ENCODE data around the gene CNTN5.
A peak's percentile ranks its signal among the peaks of the same experiment; 100 is the strongest.

CNTN5 gene

GRCh38 chr11:99020352-99021225 lies at the start of gene CNTN5:
CNTN5 (plus strand) TSS chr11:99020949.
- Histone ChIP-seq H3K4me1 (ENCODE audit: control insufficient read depth, insufficient read depth, low read length) (no peaks in the 10 kb centered on the region), H3K27me3 (ENCODE audit: control insufficient read depth, insufficient read depth, low read length) (peaks cover 5% of the 10 kb centered on the region), H3K4me3 (ENCODE audit: low read length) (no peak within 1 kb of the TSS), H3K9ac (ENCODE audit: low read length) (no peak within 1 kb of the TSS), H3K36me3 (ENCODE audit: control insufficient read depth, insufficient read depth, low read length) (no peaks in the 10 kb centered on the region), H3K9me3 (ENCODE audit: control insufficient read depth, low read length) (no peaks in the 10 kb centered on the region)

- no peak overlapping the region for H3K4me3 ChIP-seq (ENCODE audit: low read length)
- no peaks in the 10 kb centered on the region for H3K4me1 ChIP-seq (ENCODE audit: control insufficient read depth, insufficient read depth, low read length)
- no peak overlapping the region for H3K9ac ChIP-seq (ENCODE audit: low read length)
- H3K36me3 ChIP-seq (ENCODE audit: control insufficient read depth, insufficient read depth, low read length) = no peaks in the 10 kb centered on the region
- H3K27me3 ChIP-seq (ENCODE audit: control insufficient read depth, insufficient read depth, low read length) = no peaks in the 10 kb centered on the region
- H3K9me3 ChIP-seq (ENCODE audit: control insufficient read depth, low read length) = no peaks in the 10 kb centered on the region
Measured at GRCh38 chr11:98979205-98979604, 41.5 kb upstream of the CNTN5 start.

DNA sequence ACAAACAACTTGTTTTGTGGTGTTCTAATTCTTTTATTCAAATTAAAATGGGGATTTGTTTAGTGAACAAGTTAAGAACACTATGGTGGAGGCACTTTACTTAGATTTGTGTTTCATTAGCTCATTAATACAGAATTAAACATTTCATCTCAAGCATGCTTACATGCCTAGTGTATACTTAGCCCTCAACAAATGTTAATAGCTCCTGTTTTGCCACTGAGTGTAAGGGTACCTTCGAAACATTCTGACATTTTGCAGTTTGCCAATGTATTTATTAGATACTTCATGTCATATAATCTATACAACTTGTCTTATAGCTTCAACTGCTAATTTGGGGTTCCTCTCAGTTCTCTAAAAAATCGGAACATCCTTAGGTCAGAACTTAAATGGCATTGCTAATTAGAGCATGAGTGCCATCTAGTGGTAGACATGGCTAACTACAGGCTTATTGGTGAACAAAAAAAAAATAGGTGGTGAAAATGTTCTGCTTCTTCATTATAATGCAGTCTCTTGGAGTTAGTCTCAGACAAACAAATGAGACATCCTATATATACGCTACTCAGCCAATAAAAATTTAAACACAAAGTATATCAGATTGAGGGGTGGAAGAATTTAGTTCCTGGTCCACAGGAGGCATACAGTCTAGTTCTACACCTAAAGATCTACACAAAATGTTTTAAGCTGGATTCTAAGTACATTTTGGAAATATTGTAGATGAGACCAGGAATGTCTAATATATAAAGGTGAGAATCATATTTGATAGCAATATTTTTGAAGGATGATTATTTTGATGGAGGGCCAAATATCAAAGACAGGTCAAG lies 4.9 kb upstream of the CNTN5 start:
- no peaks in the 10 kb centered on the region for H3K9me3 ChIP-seq (ENCODE audit: control insufficient read depth, low read length)
- H3K4me3 ChIP-seq (ENCODE audit: low read length) = no peak overlapping the region
- H3K9ac ChIP-seq (ENCODE audit: low read length) = no peak overlapping the region
- peaks cover 5% of the 10 kb centered on the region for H3K27me3 ChIP-seq (ENCODE audit: control insufficient read depth, insufficient read depth, low read length)
- H3K36me3 ChIP-seq (ENCODE audit: control insufficient read depth, insufficient read depth, low read length) = no peaks in the 10 kb centered on the region
- H3K4me1 ChIP-seq (ENCODE audit: control insufficient read depth, insufficient read depth, low read length) = no peaks in the 10 kb centered on the region

GRCh38 chr11:99019696-99020095 lies 1.1 kb upstream of the CNTN5 start:
- Histone ChIP-seq H3K9ac (ENCODE audit: low read length) (no peak overlapping the region), H3K27me3 (ENCODE audit: control insufficient read depth, insufficient read depth, low read length) (peaks cover 5% of the 10 kb centered on the region), H3K36me3 (ENCODE audit: control insufficient read depth, insufficient read depth, low read length) (no peaks in the 10 kb centered on the region), H3K9me3 (ENCODE audit: control insufficient read depth, low read length) (no peaks in the 10 kb centered on the region), H3K4me3 (ENCODE audit: low read length) (no peak overlapping the region), H3K4me1 (ENCODE audit: control insufficient read depth, insufficient read depth, low read length) (no peaks in the 10 kb centered on the region)

- Histone ChIP-seq H3K9ac (ENCODE audit: low read length) (no peak overlapping the region), H3K4me3 (ENCODE audit: low read length) (no peak overlapping the region), H3K27me3 (ENCODE audit: control insufficient read depth, insufficient read depth, low read length) (no peaks in the 10 kb centered on the region), H3K36me3 (ENCODE audit: control insufficient read depth, insufficient read depth, low read length) (no peaks in the 10 kb centered on the region), H3K4me1 (ENCODE audit: control insufficient read depth, insufficient read depth, low read length) (no peaks in the 10 kb centered on the region), H3K9me3 (ENCODE audit: control insufficient read depth, low read length) (no peaks in the 10 kb centered on the region)
Measured at GRCh38 chr11:99037057-99037456, 16.3 kb downstream of the CNTN5 start.

DNA sequence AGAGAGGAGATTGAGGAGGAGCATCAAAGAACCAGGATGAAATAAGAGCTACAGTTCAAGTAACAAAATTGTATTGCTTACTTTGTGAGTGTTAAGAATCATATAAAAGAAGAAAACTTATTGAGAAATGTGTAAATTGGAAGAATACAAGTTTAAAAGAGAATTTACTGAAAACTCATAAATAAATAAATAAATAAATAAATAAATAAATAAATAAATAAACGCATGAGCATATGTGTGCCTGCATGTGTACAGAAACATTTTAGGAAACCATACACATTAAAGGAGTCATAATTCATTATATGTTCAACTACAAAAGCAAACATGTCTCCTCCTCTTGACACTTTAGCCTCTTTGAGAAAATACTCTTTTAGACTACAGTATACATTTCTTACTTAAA lies 42.6 kb downstream of the CNTN5 start:
- H3K4me3 ChIP-seq (ENCODE audit: low read length) = no peak overlapping the region
- no peaks in the 10 kb centered on the region for H3K36me3 ChIP-seq (ENCODE audit: control insufficient read depth, insufficient read depth, low read length)
- H3K9me3 ChIP-seq (ENCODE audit: control insufficient read depth, low read length) = no peaks in the 10 kb centered on the region
- H3K9ac ChIP-seq (ENCODE audit: low read length) = no peak overlapping the region
- no peaks in the 10 kb centered on the region for H3K4me1 ChIP-seq (ENCODE audit: control insufficient read depth, insufficient read depth, low read length)
- no peaks in the 10 kb centered on the region for H3K27me3 ChIP-seq (ENCODE audit: control insufficient read depth, insufficient read depth, low read length)

DNA sequence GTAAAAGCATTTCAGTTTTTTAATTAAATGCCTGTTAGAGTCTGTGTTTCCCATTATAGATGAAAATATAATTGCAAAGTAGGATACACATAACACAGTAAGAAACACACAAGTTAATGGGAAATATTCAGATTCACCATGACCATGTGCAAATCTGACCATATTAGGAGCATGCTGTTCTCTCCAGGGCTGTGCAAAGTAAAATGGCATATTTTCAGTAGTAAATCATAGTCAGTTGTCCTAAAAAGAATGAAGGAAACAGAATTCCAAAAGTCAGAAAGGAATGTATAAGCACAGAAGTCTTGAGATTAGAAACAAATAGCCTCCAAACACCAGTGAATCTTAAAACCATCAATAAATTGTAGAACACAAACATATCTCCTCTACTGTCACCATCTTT lies 44.4 kb downstream of the CNTN5 start:
- no peak overlapping the region for H3K4me3 ChIP-seq (ENCODE audit: low read length)
- no peaks in the 10 kb centered on the region for H3K4me1 ChIP-seq (ENCODE audit: control insufficient read depth, insufficient read depth, low read length)
- H3K36me3 ChIP-seq (ENCODE audit: control insufficient read depth, insufficient read depth, low read length) = no peaks in the 10 kb centered on the region
- no peaks in the 10 kb centered on the region for H3K27me3 ChIP-seq (ENCODE audit: control insufficient read depth, insufficient read depth, low read length)
- no peaks in the 10 kb centered on the region for H3K9me3 ChIP-seq (ENCODE audit: control insufficient read depth, low read length)
- H3K9ac ChIP-seq (ENCODE audit: low read length) = no peak overlapping the region

DNA sequence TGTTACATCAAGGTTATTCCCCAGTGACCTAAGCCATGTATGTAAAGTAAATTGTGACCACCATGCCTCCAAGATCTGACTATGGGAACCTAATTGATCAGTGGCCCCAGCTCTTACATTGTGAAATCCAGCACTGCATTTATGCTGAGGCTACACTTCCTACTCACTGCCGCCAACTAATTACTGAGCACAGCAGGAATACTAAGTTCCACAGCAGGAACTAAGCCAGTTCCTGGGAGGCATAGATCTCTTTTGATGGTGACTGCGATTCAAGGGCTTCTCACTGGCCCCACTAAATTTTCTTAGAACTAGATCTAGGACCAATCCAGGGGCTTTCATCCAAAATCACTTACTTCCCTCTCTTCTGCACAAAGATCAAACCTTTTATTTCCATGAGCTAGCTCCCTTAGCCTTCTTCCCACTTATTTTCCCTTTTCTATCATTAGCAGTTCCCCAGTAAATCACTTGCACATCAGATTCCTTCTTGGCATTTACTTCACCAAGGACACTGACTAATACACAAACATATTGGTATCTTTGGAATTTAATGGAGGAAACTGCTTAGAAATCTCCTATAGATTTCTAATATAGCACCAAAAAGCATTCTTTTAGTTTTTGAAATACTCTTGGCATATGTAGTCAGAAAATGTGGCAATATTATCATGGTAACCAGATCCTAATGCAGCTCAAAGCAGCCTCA lies 46.0 kb downstream of the CNTN5 start:
- no peak overlapping the region for H3K4me3 ChIP-seq (ENCODE audit: low read length)
- no peaks in the 10 kb centered on the region for H3K36me3 ChIP-seq (ENCODE audit: control insufficient read depth, insufficient read depth, low read length)
- H3K27me3 ChIP-seq (ENCODE audit: control insufficient read depth, insufficient read depth, low read length) = no peaks in the 10 kb centered on the region
- no peaks in the 10 kb centered on the region for H3K4me1 ChIP-seq (ENCODE audit: control insufficient read depth, insufficient read depth, low read length)
- H3K9ac ChIP-seq (ENCODE audit: low read length) = no peak overlapping the region
- no peaks in the 10 kb centered on the region for H3K9me3 ChIP-seq (ENCODE audit: control insufficient read depth, low read length)

- no peak overlapping the region for H3K9ac ChIP-seq (ENCODE audit: low read length)
- H3K4me3 ChIP-seq (ENCODE audit: low read length) = no peak overlapping the region
- H3K4me1 ChIP-seq (ENCODE audit: control insufficient read depth, insufficient read depth, low read length) = no peaks in the 10 kb centered on the region
- H3K27me3 ChIP-seq (ENCODE audit: control insufficient read depth, insufficient read depth, low read length) = no peaks in the 10 kb centered on the region
- H3K9me3 ChIP-seq (ENCODE audit: control insufficient read depth, low read length) = no peaks in the 10 kb centered on the region
- H3K36me3 ChIP-seq (ENCODE audit: control insufficient read depth, insufficient read depth, low read length) = no peaks in the 10 kb centered on the region
Measured at GRCh38 chr11:99068832-99069231, 48.1 kb downstream of the CNTN5 start.

- H3K4me1 ChIP-seq (ENCODE audit: control insufficient read depth, insufficient read depth, low read length) = no peaks in the 10 kb centered on the region
- H3K27me3 ChIP-seq (ENCODE audit: control insufficient read depth, insufficient read depth, low read length) = no peaks in the 10 kb centered on the region
- no peak overlapping the region for H3K4me3 ChIP-seq (ENCODE audit: low read length)
- H3K36me3 ChIP-seq (ENCODE audit: control insufficient read depth, insufficient read depth, low read length) = no peaks in the 10 kb centered on the region
- no peaks in the 10 kb centered on the region for H3K9me3 ChIP-seq (ENCODE audit: control insufficient read depth, low read length)
- peak overlapping the region; percentile 23 for H3K9ac ChIP-seq (ENCODE audit: low read length)
Measured at GRCh38 chr11:99069856-99070444, 49.2 kb downstream of the CNTN5 start.

DNA sequence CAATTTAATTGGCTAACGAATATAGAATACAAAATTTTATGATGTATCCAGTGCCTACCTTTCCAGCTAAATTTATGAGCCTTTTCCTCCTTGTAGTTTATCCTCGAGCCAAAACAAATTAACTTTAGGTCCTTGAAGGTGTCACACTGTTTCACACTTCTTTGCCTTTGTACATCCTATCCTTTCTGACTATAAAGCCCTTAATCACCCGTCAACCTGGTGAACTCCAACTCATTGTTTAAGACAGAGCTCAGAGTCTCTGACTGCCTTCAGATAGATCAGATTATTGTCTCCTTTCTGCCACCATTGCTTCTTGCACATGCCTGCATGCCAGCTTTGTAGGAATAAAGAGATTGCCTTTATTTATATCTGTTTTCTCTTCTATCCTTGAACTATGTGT lies 58.8 kb downstream of the CNTN5 start:
- Histone ChIP-seq H3K9ac (ENCODE audit: low read length) (no peak overlapping the region), H3K9me3 (ENCODE audit: control insufficient read depth, low read length) (no peaks in the 10 kb centered on the region), H3K27me3 (ENCODE audit: control insufficient read depth, insufficient read depth, low read length) (no peaks in the 10 kb centered on the region), H3K36me3 (ENCODE audit: control insufficient read depth, insufficient read depth, low read length) (no peaks in the 10 kb centered on the region), H3K4me3 (ENCODE audit: low read length) (no peak overlapping the region), H3K4me1 (ENCODE audit: control insufficient read depth, insufficient read depth, low read length) (no peaks in the 10 kb centered on the region)

Data from mucosa of stomach (tissue), 1 donor.